Endometrial microvascular endothelial cells (primary cell): ENCODE results near the gene AGAP1. TPM values are rescaled to one million over a fixed set of nuclear protein-coding genes. Genes with fewer than 3 reads are reported as not detected.

ENCODE experiments used
- in situ Hi-C: cut with HindIII; loops from 2 replicates; pipeline ENCODE4 v1.10.0; 2017; ENCODE audit warnings: low sequenced_read_pairs, low pct_unique_long_range_greater_than_20kb; ENCODE audit errors: inconsistent ontology term
- total RNA-seq: library from RNA; depleted of rRNA; stranded (reverse); fragments of >200 nt; gene quantifications from one replicate; pipeline ENCODE4 v1.2.3, GENCODE V29; 2015; ENCODE audit errors: inconsistent ontology term

AGAP1 gene
- total RNA-seq, 1 donor from 2014 or later = 19.4 TPM

GRCh38 chr2:235703711-235704295, 210.0 kb downstream of the AGAP1 start:
- in situ Hi-C loops = no loop called here

- in situ Hi-C loops = no loop called here
These were observed 211.5 kb downstream of the AGAP1 start for GRCh38 chr2:235705296-235705695.

- in situ Hi-C loops = no loop called here
These were observed 212.7 kb downstream of the AGAP1 start for GRCh38 chr2:235706506-235706905.

- in situ Hi-C loops = no loop called here
These were observed 213.7 kb downstream of the AGAP1 start for GRCh38 chr2:235707411-235708096.

- in situ Hi-C loops = no loop called here
These were observed 215.4 kb downstream of the AGAP1 start for GRCh38 chr2:235709124-235709813.

- in situ Hi-C loops = no loop called here
These were observed 216.4 kb downstream of the AGAP1 start for GRCh38 chr2:235709969-235710879.

GRCh38 chr2:235710933-235711332, 217.1 kb downstream of the AGAP1 start:
- in situ Hi-C loops = no loop called here

GRCh38 chr2:235711527-235711926, 217.7 kb downstream of the AGAP1 start:
- in situ Hi-C loops = no loop called here

GRCh38 chr2:235712176-235712575, 218.3 kb downstream of the AGAP1 start:
- in situ Hi-C loops = no loop called here

- in situ Hi-C loops = no loop called here
These were observed 219.3 kb downstream of the AGAP1 start for GRCh38 chr2:235713189-235713588.

GRCh38 chr2:235715601-235716000, 221.8 kb downstream of the AGAP1 start:
- in situ Hi-C loops = no loop called here

GRCh38 chr2:235716875-235717496, 223.1 kb downstream of the AGAP1 start:
- in situ Hi-C loops = no loop called here

GRCh38 chr2:235719146-235719942, 225.5 kb downstream of the AGAP1 start:
- in situ Hi-C loops = no loop called here

GRCh38 chr2:235721625-235722024, 227.8 kb downstream of the AGAP1 start:
- in situ Hi-C loops = no loop called here

GRCh38 chr2:235722869-235723268, 229.0 kb downstream of the AGAP1 start:
- in situ Hi-C loops = no loop called here

- in situ Hi-C loops = no loop called here
These were observed 229.5 kb downstream of the AGAP1 start for GRCh38 chr2:235723371-235723770.

GRCh38 chr2:235723811-235724465, 230.1 kb downstream of the AGAP1 start:
- in situ Hi-C loops = no loop called here
